Activated CD8-positive, alpha-beta memory T cell treated with anti-CD3 and anti-CD28 coated beads for 36 hours (primary cell): ENCODE measurements around the gene RTEL1. TPM values are rescaled to one million over a fixed set of nuclear protein-coding genes. Genes with fewer than 3 reads are reported as not detected.
"Not testable (repeated sequence)": the region's sequence is repeated elsewhere in the genome, so short reads cannot be mapped to it uniquely, and the experiment has no call there.

Source experiments
- CTCF ChIA-PET: fragments of 350-600 bp; sonication (Branson Sonifier 250); formaldehyde crosslinking; loops from one replicate; lab custom pipeline; 2021; ENCODE audit warnings: antibody characterized with exemption; lab: Charles Lee
- POLR2A ChIA-PET: fragments of 350-600 bp; sonication (Branson Sonifier 250); formaldehyde crosslinking; loops from one replicate; lab custom pipeline; 2021; ENCODE audit warnings: antibody characterized with exemption; lab: Charles Lee
- total RNA-seq, 2 experiments: library from RNA; stranded (reverse); gene quantifications; one replicate each; pipeline ENCODE4 v1.2.3, GENCODE V29; 2021

RTEL1 gene
- total RNA-seq, 2 experiments from 2014 or later, result 51.2 to 56.8 TPM

- CTCF ChIA-PET, result interaction anchor here (1.2 to 1.4 kb wide), 2 partner anchors 14 to 411 kb away, joined by 3 read pairs; no protein-coding TSS in a partner anchor
- POLR2A ChIA-PET, result interaction anchor here (0.6 to 1.9 kb wide), 13 partner anchors 8 to 237 kb away, joined by 3 to 13 read pairs (median 4); partner anchors contain the start of genes ARFRP1, PPDPF, RTEL1 and STMN3
Measured at GRCh38 chr20:63627129-63627750, 30.9 kb upstream of the RTEL1 start.

GRCh38 chr20:63627751-63628245 lies 30.3 kb upstream of the RTEL1 start:
- POLR2A ChIA-PET, result interaction anchor here (0.6 to 1.9 kb wide), 10 partner anchors 10 to 237 kb away, joined by 3 to 13 read pairs (median 4); partner anchors contain the start of genes ARFRP1 and ZGPAT
- CTCF ChIA-PET, result interaction anchor here (0.6 to 1.4 kb wide), 3 partner anchors 13 to 411 kb away, joined by 3 read pairs; partner anchors contain the start of gene ABHD16B

- ChIA-PET CTCF (interaction anchor here (0.6 to 1.7 kb wide), 2 partner anchors 91 to 233 kb away, joined by 3 to 8 read pairs; partner anchors contain the start of genes ABHD16B and PTK6), POLR2A (interaction anchor here (0.6 to 1.9 kb wide), 5 partner anchors 10 to 112 kb away, joined by 3 to 13 read pairs (median 8); no protein-coding TSS in a partner anchor)
Measured at GRCh38 chr20:63628246-63628975, 29.7 kb upstream of the RTEL1 start.

- POLR2A ChIA-PET, result interaction anchor here (2.1 kb wide), 1 partner anchor 11 kb away, joined by 9 read pairs; no protein-coding TSS in a partner anchor
Measured at GRCh38 chr20:63630956-63631355, 27.2 kb upstream of the RTEL1 start.

DNA sequence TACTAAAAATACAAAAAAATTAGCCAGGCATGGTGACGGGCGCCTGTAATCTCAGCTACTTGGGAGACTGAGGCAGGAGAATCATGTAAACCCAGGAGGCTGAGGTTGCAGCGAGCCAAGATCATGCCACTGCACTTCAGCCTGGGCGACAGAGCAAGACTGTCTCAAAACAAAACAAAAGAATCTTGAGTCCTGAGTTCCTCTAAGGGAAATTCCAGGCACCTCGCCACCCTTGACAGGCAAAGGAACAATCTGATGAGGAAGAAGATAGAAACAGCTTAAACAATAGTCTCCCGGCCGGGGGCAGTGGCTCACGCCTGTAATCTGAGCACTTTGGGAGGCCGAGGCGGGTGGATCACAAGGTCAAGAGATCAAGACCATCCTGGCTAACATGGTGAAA lies 26.7 kb upstream of the RTEL1 start:
- POLR2A ChIA-PET, result interaction anchor here (2.1 kb wide), 1 partner anchor 10 kb away, joined by 9 read pairs; no protein-coding TSS in a partner anchor
- CTCF ChIA-PET, result not testable (repeated sequence)

More at GRCh38 chr20:63630956-63631355, 27.2 kb upstream of the RTEL1 start:
- CTCF ChIA-PET, result not testable (repeated sequence)

DNA sequence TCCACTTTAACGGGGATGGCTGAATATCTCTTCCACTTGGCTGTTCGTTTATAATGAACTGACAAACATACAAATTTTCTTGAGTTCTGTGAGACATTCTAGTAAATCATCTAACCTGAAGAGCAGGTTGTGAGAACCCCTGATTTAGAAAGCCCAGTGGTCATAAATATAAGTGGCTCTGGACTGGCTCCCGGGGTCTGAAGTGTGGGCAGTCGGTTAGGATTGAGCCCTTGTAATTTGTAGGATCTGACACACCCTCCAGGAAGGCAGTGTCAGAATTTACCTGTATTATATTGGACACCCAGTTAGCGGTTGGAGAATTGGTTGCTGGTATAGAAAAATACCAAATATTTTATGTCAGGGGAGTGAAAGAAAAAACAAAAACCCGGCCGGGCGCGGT lies 24.4 kb upstream of the RTEL1 start:
- CTCF ChIA-PET, result no interaction called here
- POLR2A ChIA-PET, result interaction anchor here (0.6 to 0.7 kb wide), 3 partner anchors 36 to 83 kb away, joined by 3 to 4 read pairs (median 4); no protein-coding TSS in a partner anchor

DNA sequence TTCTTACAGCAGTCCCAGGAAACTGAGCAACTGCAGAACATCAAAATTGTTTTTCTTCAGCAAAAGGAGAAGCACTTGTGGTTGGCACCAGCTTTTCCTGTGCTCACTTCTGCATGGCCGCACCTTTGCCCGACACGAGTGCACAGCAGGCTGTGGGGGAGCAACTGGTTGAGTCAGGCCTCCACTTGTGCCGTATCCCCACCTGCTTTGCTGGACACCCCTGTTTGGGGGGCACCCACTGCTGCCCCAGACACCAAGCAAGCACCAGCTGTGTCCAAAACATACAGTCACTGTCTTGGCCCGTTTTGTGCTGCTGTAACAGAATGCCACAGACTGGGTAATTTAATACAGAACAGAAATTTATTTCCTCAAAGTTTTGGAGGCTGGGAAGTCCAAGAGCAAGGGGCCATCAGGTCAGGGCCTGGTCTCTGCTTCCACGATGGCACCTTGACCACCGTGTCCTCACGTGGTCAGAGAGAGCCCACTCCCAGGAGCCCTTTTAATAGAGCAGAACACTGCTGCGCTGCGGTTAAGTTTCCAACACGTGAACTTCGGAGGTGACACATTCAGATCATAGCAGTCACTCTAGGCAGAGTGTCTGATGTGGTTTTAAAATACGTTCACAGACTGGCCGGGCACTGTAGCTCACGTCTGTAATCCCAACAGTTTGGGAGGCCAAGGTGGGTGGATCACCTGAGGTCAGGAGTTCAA lies 22.5 kb upstream of the RTEL1 start:
- ChIA-PET CTCF (interaction anchor here (0.9 kb wide), 2 partner anchors 11 to 36 kb away, joined by 3 to 4 read pairs; no protein-coding TSS in a partner anchor), POLR2A (interaction anchor here (0.6 to 1.9 kb wide), 2 partner anchors 9 to 71 kb away, joined by 4 to 8 read pairs; partner anchors contain the start of gene GMEB2)

- POLR2A ChIA-PET, result interaction anchor here (3.3 kb wide), 1 partner anchor 10 kb away, joined by 12 read pairs; the partner anchor contains the start of gene GMEB2
Measured at GRCh38 chr20:63636752-63637628, 21.1 kb upstream of the RTEL1 start.

GRCh38 chr20:63639093-63639975 lies 18.8 kb upstream of the RTEL1 start:
- POLR2A ChIA-PET, result interaction anchor here (0.7 to 3.3 kb wide), 2 partner anchors 12 to 36 kb away, joined by 3 to 12 read pairs; partner anchors contain the start of gene GMEB2
- CTCF ChIA-PET, result no interaction called here

More at GRCh38 chr20:63636752-63637628, 21.1 kb upstream of the RTEL1 start:
- CTCF ChIA-PET, result interaction anchor here (0.9 kb wide), 1 partner anchor 37 kb away, joined by 4 read pairs; no protein-coding TSS in a partner anchor

DNA sequence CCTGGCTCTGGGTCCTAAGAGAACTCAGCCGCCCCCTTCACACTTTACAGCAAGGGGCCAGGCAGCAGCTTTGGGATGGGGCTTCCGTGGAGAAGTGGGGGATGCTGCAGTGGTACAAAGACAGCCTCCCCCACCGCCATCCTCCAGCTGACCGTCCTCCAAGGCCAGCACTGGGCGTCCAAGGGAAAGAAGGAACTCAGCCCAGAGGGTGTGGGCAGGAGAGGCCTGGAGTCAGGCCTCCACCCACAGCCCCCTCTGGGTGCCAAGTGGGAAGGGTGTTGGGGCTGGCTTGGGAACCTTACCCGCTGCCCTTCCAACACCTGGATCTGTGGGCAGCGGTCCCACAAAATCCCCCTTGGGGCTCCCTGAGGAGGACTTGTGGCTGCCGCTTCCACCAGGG lies 18.0 kb upstream of the RTEL1 start:
- POLR2A ChIA-PET, result interaction anchor here (3.3 kb wide), 1 partner anchor 13 kb away, joined by 12 read pairs; the partner anchor contains the start of gene GMEB2
- CTCF ChIA-PET, result no interaction called here

DNA sequence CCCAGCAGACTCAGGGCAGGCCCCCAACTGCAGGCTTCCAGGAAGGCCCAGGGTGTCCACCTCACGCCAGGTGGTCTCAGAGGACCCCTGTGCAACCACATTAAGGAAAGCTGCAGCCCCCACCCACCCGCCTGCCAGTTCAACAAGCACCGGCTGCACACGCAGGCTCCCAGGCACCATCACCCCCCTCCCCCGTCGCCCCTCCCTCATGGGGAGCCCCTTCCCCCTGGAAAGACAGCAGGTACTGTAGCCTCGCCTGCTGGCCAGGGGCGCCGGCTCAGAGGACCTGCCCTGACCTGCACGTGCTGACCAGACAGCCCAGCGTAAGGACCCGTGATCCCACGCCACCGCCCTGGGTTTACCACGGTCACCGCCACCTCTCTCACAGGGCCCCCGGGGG lies 17.4 kb upstream of the RTEL1 start:
- POLR2A ChIA-PET, result interaction anchor here (1.5 to 1.8 kb wide), 2 partner anchors 9 to 13 kb away, joined by 9 to 13 read pairs; partner anchors contain the start of gene GMEB2
- CTCF ChIA-PET, result interaction anchor here (1.0 kb wide), 1 partner anchor 13 kb away, joined by 3 read pairs; the partner anchor contains the start of gene GMEB2

- POLR2A ChIA-PET, result interaction anchor here (0.6 to 2.0 kb wide), 10 partner anchors 10 to 261 kb away, joined by 3 to 13 read pairs (median 6); partner anchors contain the start of genes GMEB2 and RTEL1
- CTCF ChIA-PET, result interaction anchor here (0.6 to 2.8 kb wide), 8 partner anchors 12 to 438 kb away, joined by 3 to 14 read pairs (median 3); partner anchors contain the start of genes GMEB2, OPRL1, PTK6 and RGS19
Measured at GRCh38 chr20:63641146-63641791, 16.8 kb upstream of the RTEL1 start.

DNA sequence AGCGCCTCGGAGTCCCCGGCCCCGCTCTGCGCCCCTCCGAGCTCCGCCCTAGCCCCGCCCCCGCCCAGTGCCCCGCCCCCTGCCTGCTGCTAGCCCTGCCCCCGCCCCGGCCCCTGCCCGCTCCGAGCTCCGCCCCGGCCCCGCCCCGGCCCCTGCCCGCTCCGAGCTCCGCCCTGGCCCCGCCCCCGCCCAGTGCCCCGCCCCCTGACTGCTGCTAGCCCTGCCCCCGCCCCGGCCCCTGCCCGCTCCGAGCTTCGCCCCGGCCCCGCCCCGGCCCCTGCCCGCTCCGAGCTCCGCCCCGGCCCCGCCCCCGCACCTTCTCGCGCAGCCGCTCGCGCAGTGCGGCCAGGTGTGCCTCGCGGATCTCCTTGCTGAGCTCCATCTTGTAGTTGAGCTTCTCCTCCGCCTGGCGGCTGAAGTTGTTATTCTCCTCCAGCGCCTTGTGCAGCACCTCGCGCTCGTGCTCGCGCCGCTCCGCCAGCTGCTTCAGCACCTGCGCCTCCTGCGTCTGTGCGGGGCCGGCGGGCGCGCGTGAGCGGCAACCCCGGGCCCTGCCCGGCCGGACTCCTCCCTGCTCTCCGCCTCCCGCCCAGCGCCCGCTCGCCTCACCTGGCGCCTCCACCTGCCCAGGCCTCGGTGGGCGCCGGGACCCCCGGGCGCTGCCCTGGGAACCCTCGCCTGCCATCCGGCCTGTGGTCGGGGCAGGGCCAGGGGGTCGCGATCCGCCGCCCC lies 16.2 kb upstream of the RTEL1 start:
- CTCF ChIA-PET, result interaction anchor here (0.6 to 2.8 kb wide), 7 partner anchors 11 to 438 kb away, joined by 3 to 14 read pairs (median 3); partner anchors contain the start of genes OPRL1, PTK6, RGS19 and RTEL1
- POLR2A ChIA-PET, result interaction anchor here (0.6 to 2.0 kb wide), 8 partner anchors 10 to 123 kb away, joined by 3 to 13 read pairs (median 6); partner anchors contain the start of genes GMEB2 and RTEL1

DNA sequence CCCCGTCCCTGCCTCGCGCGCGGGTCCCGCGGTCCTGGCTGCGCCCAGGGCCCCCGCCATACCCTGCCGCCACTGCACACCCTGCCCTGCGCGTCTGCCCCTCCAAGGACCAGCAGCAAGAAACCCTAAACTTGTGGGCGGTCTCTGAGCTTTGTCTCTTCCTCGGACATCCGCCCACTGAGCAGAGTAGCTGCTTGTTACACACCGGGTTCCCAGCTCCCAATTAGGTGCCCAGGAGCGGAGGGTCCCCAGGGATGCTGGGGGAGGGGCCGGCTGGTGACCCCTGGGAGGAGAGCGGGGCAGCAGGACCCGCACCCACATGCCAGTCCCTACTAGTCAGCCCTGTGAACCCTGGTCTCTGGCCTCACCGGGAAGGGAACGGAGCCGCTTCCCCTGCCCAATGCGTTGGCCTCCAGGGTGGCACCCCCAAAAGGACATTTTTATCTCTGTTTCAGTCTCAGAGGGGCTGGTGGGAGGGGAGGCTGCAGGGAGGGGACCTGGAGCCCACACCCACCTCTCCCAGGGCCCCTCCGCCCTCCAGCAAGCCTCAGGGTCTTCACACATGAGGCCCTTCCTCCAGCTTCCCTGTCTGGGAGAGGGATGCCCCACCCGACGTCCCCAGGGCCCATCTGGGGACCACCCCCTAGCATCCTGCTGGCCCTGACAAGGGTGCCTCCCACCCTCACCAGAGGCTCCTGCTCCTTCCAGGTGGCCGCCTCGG lies 15.4 kb upstream of the RTEL1 start:
- POLR2A ChIA-PET, result interaction anchor here (1.1 to 2.0 kb wide), 4 partner anchors 10 to 20 kb away, joined by 3 to 10 read pairs (median 8); partner anchors contain the start of gene RTEL1
- CTCF ChIA-PET, result interaction anchor here (1.3 to 2.8 kb wide), 5 partner anchors 10 to 221 kb away, joined by 3 to 14 read pairs (median 4); partner anchors contain the start of genes PTK6, RTEL1 and STMN3
